Measurements from ENCODE around the gene NSF. TPM values are rescaled to one million over a fixed set of nuclear protein-coding genes. Genes with fewer than 3 reads are reported as not detected.

Gene NSF
- total RNA-seq, 2 experiments from 2014 or later = 17.7 to 19.1 TPM

DNA sequence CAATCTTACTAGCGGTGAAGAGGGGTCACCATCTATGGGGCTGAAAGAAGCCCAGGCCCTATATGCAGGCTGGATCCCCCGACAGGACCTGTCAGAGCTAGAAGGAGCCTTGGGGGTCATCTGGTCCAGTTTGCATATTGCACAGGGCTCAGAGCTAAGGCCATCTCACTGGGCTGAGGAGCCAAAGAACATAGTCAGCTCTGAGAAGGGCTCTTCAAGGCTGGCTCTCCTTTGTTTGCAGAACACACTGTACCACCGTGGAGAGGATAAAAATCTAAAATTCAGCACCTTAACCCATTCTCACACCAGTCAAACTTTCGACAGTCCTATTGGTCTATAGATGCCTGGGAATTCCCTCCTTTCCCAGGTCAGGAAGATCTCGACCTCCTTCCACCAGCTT lies 203.8 kb downstream of the NSF start:
- DNase-seq = no peak
- ChIA-PET CTCF (no interaction called here), POLR2A (no interaction called here)
- ATAC-seq (ENCODE audit: poor library complexity) = no peak
- H3K36me3 ChIP-seq (ENCODE audit: insufficient read depth, low read length) = no peaks in the 10 kb centered on the region
- H3K27me3 Mint-ChIP-seq = peaks cover 31% of the 10 kb centered on the region
- no peaks in the 10 kb centered on the region for H3K4me1 ChIP-seq (ENCODE audit: insufficient read depth, low read length)
- H3K9me3 ChIP-seq (ENCODE audit: control insufficient read depth in 1 of 2, insufficient read depth in 1 of 2, low read length in 2 of 2) = peaks cover 0 to 6% of the 10 kb centered on the region in 2 experiments
- H3K4me3 ChIP-seq (ENCODE audit: low read length) = no peak overlapping the region
- H3K27me3 ChIP-seq (ENCODE audit: control insufficient read depth in 1 of 2, insufficient read depth in 2 of 2, low read length in 2 of 2) = peaks cover 8% of the 10 kb centered on the region in 2 experiments
- no peaks in the 10 kb centered on the region for H3K4me1 Mint-ChIP-seq (ENCODE audit: low read depth)
- TF ChIP-seq, protein P1, sequence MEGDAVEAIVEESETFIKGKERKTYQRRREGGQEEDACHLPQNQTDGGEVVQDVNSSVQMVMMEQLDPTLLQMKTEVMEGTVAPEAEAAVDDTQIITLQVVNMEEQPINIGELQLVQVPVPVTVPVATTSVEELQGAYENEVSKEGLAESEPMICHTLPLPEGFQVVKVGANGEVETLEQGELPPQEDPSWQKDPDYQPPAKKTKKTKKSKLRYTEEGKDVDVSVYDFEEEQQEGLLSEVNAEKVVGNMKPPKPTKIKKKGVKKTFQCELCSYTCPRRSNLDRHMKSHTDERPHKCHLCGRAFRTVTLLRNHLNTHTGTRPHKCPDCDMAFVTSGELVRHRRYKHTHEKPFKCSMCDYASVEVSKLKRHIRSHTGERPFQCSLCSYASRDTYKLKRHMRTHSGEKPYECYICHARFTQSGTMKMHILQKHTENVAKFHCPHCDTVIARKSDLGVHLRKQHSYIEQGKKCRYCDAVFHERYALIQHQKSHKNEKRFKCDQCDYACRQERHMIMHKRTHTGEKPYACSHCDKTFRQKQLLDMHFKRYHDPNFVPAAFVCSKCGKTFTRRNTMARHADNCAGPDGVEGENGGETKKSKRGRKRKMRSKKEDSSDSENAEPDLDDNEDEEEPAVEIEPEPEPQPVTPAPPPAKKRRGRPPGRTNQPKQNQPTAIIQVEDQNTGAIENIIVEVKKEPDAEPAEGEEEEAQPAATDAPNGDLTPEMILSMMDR (IDR thresholded peaks at IDR 0.05) = no peak
- H3K27ac ChIP-seq (ENCODE audit: low read depth in 1 of 2, low read length in 2 of 2) = no peak overlapping the region
- intact Hi-C loops (cut with DNase I, micrococcal nuclease) = no loop called here
- no peak overlapping the region for H3K27ac Mint-ChIP-seq
- H3K36me3 Mint-ChIP-seq (ENCODE audit: low read depth) = no peaks in the 10 kb centered on the region
- H3K4me3 Mint-ChIP-seq = no peak overlapping the region
- H3K9me3 Mint-ChIP-seq = no peaks in the 10 kb centered on the region

DNA sequence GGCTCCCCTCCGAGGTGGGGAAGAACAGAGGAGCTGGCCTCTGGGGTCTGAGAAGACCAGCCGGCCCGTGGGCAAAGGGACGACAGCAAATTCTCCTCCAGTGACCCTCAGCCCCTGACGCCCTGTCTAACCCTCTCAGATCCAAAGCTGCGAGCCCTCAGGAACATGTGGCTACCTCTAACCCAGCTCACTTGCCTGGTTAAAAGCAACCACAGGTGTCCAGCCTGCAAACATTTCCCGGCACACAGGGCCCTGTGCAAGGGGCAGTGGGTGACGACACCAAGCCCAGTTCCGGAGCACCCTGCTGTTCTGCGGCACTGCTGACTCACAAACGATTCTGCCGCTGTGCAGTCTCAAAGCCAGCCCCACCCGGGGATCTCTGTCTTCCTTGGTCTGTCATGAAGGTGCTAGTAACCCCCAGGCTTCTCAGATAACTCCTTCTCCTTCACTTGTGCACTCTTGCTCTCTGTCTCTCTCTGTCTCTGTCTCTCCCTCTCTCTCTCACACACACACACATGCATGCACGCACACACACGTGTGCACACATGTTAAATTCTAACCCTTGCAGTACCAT lies 205.0 kb downstream of the NSF start:
- POLR2A ChIA-PET = no interaction called here
- peaks cover 26% of the 10 kb centered on the region for H3K27me3 Mint-ChIP-seq
- Histone ChIP-seq H3K4me1 (ENCODE audit: insufficient read depth, low read length) (no peaks in the 10 kb centered on the region), H3K4me3 (ENCODE audit: low read length) (no peak overlapping the region), H3K27ac (ENCODE audit: low read depth in 1 of 2, low read length in 2 of 2) (no peak overlapping the region), H3K36me3 (ENCODE audit: insufficient read depth, low read length) (no peaks in the 10 kb centered on the region), H3K27me3 (ENCODE audit: control insufficient read depth in 1 of 2, insufficient read depth in 2 of 2, low read length in 2 of 2) (peaks cover 5 to 8% of the 10 kb centered on the region in 2 experiments), H3K9me3 (ENCODE audit: control insufficient read depth in 1 of 2, insufficient read depth in 1 of 2, low read length in 2 of 2) (no peaks in the 10 kb centered on the region)
- no peaks in the 10 kb centered on the region for H3K4me1 Mint-ChIP-seq (ENCODE audit: low read depth)
- ATAC-seq (ENCODE audit: poor library complexity) (no peak), DNase-seq (no peak)
- no peak overlapping the region for H3K27ac Mint-ChIP-seq
- no peaks in the 10 kb centered on the region for H3K36me3 Mint-ChIP-seq (ENCODE audit: low read depth)
- H3K4me3 Mint-ChIP-seq = no peak overlapping the region
- CTCF ChIA-PET = no interaction called here
- intact Hi-C loops (cut with DNase I, micrococcal nuclease) = no loop called here
- no peaks in the 10 kb centered on the region for H3K9me3 Mint-ChIP-seq
- TF ChIP-seq, protein P1 (IDR thresholded peaks at IDR 0.05) = no peak

DNA sequence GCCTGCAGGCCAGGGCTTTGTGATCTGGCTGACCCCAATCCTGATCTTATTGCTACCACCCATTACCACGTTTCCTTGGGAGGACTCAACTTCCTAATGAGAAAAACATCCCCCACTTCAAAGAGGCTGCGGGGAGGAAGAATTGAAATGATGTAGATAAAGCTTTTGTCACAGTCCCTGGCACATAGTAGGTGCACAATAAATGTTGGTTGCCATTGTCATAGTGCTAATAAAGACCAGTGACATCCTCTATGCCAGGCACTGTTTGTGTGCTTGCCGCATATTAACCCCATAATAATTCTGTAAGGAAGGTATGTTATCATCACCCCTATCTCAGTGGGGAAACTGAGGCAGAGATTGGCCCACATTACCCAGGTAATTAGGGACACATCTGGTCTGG lies 205.6 kb downstream of the NSF start:
- Histone ChIP-seq H3K27me3 (ENCODE audit: control insufficient read depth in 1 of 2, insufficient read depth in 2 of 2, low read length in 2 of 2) (peaks cover 5 to 8% of the 10 kb centered on the region in 2 experiments), H3K4me3 (ENCODE audit: low read length) (no peak overlapping the region), H3K27ac (ENCODE audit: low read depth in 1 of 2, low read length in 2 of 2) (no peak overlapping the region), H3K36me3 (ENCODE audit: insufficient read depth, low read length) (no peaks in the 10 kb centered on the region), H3K9me3 (ENCODE audit: control insufficient read depth in 1 of 2, insufficient read depth in 1 of 2, low read length in 2 of 2) (peaks cover 0 to 3% of the 10 kb centered on the region in 2 experiments), H3K4me1 (ENCODE audit: insufficient read depth, low read length) (no peaks in the 10 kb centered on the region)
- ChIA-PET POLR2A (no interaction called here), CTCF (no interaction called here)
- DNase-seq = no peak
- intact Hi-C loops (cut with DNase I, micrococcal nuclease) = no loop called here
- ATAC-seq (ENCODE audit: poor library complexity) = no peak
- Mint-ChIP-seq H3K4me3 (no peak overlapping the region), H3K36me3 (ENCODE audit: low read depth) (no peaks in the 10 kb centered on the region), H3K27me3 (peaks cover 25% of the 10 kb centered on the region), H3K4me1 (ENCODE audit: low read depth) (no peaks in the 10 kb centered on the region), H3K27ac (no peak overlapping the region), H3K9me3 (no peaks in the 10 kb centered on the region)
- TF ChIP-seq, protein P1 (IDR thresholded peaks at IDR 0.05) = no peak
